ENCODE data around the gene SERTAD3. TPM values are rescaled to one million over a fixed set of nuclear protein-coding genes. Genes with fewer than 3 reads are reported as not detected.

Gene SERTAD3
- total RNA-seq, 1 experiment from 2014 or later, result 30.9 TPM

DNA sequence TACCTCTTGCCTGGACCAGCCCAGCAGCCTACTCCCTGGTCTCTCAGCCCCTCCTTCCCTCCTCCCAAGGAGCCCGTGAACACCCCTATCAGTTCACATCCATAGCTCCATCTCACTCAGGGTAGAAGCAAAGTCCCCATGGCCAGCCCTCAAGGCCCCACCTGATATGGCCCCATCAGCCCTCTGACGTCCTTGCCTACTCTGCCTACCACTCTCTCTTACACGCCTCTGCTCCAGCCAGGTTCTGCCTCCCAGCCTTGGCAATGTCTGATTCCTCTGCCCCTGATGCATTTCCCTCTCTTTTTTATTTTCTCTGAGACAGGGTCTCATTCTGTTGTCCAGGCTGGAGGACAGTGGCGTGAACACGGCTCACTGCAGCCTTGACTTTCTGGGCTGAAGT lies 7.9 kb upstream of the SERTAD3 start:
- Histone ChIP-seq H2AK5ac (ENCODE audit: insufficient read length, low read length) (no peak overlapping the region), H4K8ac (replicated peaks; ENCODE audit: insufficient read length, low read depth, low read length) (no peak overlapping the region), H3K27me3 (ENCODE audit: insufficient read depth, low read length) (no peaks in the 10 kb centered on the region), H2BK15ac (ENCODE audit: low read depth, low read length) (no peak overlapping the region), H3K23ac (ENCODE audit: insufficient read length, low read depth, low read length) (no peak overlapping the region), H3K9ac (ENCODE audit: extremely low read depth, insufficient read length, low read length) (no peak overlapping the region), H3T11ph (ENCODE audit: low read length) (no peak overlapping the region), H3K18ac (ENCODE audit: insufficient read length, low read depth, low read length) (no peak overlapping the region), H2BK5ac (ENCODE audit: insufficient read length, low read length) (no peak overlapping the region), H3K4me1 (ENCODE audit: insufficient read depth, low read length) (no peaks in the 10 kb centered on the region), H4K5ac (ENCODE audit: insufficient read length, low read depth, low read length) (no peak overlapping the region), H3K4me2 (ENCODE audit: insufficient read depth, insufficient read length, low read length) (no peak overlapping the region), H3K14ac (ENCODE audit: insufficient read depth, low read length) (no peak overlapping the region; the same call in 1 of the 2 replicates), H2BK120ac (ENCODE audit: low read depth, low read length, poor library complexity, severe bottlenecking) (no peak overlapping the region), H3K23me2 (ENCODE audit: insufficient read length, low read depth, low read length, poor library complexity, severe bottlenecking) (no peaks in the 10 kb centered on the region), H3K56ac (ENCODE audit: insufficient read length, low read depth, low read length) (no peak overlapping the region), H3K9me3 (ENCODE audit: control insufficient read depth, low read depth, low read length) (no peaks in the 10 kb centered on the region), H3K27ac (ENCODE audit: insufficient read length, low read depth, low read length) (no peak overlapping the region), H2AFZ (ENCODE audit: low read length) (no peak overlapping the region), H4K20me1 (ENCODE audit: control insufficient read depth, insufficient read depth, insufficient read length) (no peaks in the 10 kb centered on the region), H3K79me1 (ENCODE audit: insufficient read depth, low read depth, low read length, poor library complexity, severe bottlenecking) (no peaks in the 10 kb centered on the region), H2BK12ac (ENCODE audit: insufficient read length, low read depth, low read length) (no peak overlapping the region), H3K4ac (ENCODE audit: low read depth, low read length) (no peak overlapping the region), H3K79me2 (ENCODE audit: insufficient read depth, low read length) (no peaks in the 10 kb centered on the region), H2BK20ac (ENCODE audit: low read depth, low read length, poor library complexity, severe bottlenecking) (no peak overlapping the region), H4K91ac (ENCODE audit: insufficient read length, low read depth, low read length) (no peak overlapping the region)
- Mint-ChIP-seq H3K4me3 (no peak overlapping the region), H3K9me3 (no peaks in the 10 kb centered on the region), H3K27me3 (ENCODE audit: low read depth) (no peaks in the 10 kb centered on the region), H3K4me1 (peaks cover 6 to 7% of the 10 kb centered on the region in 2 experiments), H3K36me3 (ENCODE audit: insufficient read depth in 1 of 3, low read depth in 3 of 3) (peaks cover 0 to 18% (median 4%) of the 10 kb centered on the region in 3 experiments; a peak in 4 of 7 replicates), H3K27ac (peak overlapping the region in 2 of 3 experiments; percentile 25; a peak in 2 of 7 replicates)
- no peak for DNase-seq
- TF ChIP-seq, protein P1, sequence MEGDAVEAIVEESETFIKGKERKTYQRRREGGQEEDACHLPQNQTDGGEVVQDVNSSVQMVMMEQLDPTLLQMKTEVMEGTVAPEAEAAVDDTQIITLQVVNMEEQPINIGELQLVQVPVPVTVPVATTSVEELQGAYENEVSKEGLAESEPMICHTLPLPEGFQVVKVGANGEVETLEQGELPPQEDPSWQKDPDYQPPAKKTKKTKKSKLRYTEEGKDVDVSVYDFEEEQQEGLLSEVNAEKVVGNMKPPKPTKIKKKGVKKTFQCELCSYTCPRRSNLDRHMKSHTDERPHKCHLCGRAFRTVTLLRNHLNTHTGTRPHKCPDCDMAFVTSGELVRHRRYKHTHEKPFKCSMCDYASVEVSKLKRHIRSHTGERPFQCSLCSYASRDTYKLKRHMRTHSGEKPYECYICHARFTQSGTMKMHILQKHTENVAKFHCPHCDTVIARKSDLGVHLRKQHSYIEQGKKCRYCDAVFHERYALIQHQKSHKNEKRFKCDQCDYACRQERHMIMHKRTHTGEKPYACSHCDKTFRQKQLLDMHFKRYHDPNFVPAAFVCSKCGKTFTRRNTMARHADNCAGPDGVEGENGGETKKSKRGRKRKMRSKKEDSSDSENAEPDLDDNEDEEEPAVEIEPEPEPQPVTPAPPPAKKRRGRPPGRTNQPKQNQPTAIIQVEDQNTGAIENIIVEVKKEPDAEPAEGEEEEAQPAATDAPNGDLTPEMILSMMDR (conservative IDR thresholded peaks at IDR 0.05), result no peak
- WGBS (ENCODE audit: extremely low coverage, insufficient read length, low lambda C conversion rate), result no CpG with 5 or more reads among the region's 5 CpGs
